MM.1S (cell line): ENCODE measurements around the gene TMSB4X.
"Not testable (repeated sequence)": the region's sequence is repeated elsewhere in the genome, so short reads cannot be mapped to it uniquely, and the experiment has no call there.

Experiments used
- EZH2phosphoT487 ChIP-seq: fragments of 300-600 bp; sonication (generic); IDR thresholded peaks from 2 replicates; pipeline ENCODE4 v1.6.1; 2018; ENCODE audit warnings: antibody characterized with exemption, low read length
- TF ChIP-seq, protein P1 (sequence below): fragments of 300-600 bp; sonication (generic); IDR thresholded peaks from 2 replicates; pipeline ENCODE4 v1.5.1; 2016; ENCODE audit warnings: antibody characterized with exemption, low read length, mixed read lengths

DNA sequence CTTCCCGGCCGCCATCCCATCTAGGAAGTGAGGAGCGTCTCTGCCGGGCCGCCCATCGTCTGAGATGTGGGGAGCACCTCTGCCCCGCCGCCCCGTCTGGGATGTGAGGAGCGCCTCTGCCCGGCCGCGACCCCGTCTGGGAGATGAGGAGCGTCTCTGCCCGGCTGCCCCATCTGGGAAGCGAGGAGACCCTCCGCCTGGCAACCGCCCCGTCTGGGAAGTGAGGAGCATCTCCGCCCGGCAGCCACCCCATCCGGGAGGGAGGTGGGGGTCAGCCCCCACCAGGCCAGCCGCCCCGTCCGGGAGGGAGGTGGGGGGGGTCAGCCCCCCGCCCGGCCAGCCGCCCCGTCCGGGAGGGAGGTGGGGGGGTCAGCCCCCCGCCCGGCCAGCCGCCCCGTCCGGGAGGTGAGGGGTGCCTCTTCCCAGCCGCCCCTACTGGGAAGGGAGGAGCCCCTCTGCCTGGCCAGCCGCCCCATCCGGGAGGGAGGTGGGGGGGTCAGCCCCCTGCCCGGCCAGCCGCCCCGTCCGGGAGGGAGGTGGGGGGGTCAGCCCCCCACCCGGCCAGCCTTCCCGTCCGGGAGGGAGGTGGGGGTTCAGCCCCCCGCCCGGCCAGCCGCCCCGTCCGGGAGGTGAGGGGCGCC is 11.6 kb upstream of the TMSB4X start:
- TF ChIP-seq EZH2phosphoT487 = not testable (repeated sequence)
- TF ChIP-seq, protein P1, sequence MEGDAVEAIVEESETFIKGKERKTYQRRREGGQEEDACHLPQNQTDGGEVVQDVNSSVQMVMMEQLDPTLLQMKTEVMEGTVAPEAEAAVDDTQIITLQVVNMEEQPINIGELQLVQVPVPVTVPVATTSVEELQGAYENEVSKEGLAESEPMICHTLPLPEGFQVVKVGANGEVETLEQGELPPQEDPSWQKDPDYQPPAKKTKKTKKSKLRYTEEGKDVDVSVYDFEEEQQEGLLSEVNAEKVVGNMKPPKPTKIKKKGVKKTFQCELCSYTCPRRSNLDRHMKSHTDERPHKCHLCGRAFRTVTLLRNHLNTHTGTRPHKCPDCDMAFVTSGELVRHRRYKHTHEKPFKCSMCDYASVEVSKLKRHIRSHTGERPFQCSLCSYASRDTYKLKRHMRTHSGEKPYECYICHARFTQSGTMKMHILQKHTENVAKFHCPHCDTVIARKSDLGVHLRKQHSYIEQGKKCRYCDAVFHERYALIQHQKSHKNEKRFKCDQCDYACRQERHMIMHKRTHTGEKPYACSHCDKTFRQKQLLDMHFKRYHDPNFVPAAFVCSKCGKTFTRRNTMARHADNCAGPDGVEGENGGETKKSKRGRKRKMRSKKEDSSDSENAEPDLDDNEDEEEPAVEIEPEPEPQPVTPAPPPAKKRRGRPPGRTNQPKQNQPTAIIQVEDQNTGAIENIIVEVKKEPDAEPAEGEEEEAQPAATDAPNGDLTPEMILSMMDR = not testable (repeated sequence)
